D721Med (cell line): Measurements from ENCODE around the gene BCL6B.

Experiments used
- DNase-seq: peaks from one replicate; pipeline ENCODE4 v3.0.0; 2011; ENCODE audit warnings: low spot score; ENCODE audit not compliant: insufficient read length
- FAIRE-seq: peaks from 2 replicates; lab custom pipeline; 2011; peaks lifted over from hg19 to GRCh38; lab: Jason Lieb, UNC
- CTCF ChIP-seq: IDR thresholded peaks from 2 replicates; pipeline ENCODE4 v1.5.1; 2012; ENCODE audit warnings: mild to moderate bottlenecking, control low read depth; ENCODE audit not compliant: insufficient read depth; ENCODE audit errors: missing control alignments

Gene BCL6B

GRCh38 chr17:7056386-7056785, 33.5 kb downstream of the BCL6B start:
- FAIRE-seq (no peak), DNase-seq (no peak)
- TF ChIP-seq CTCF = no peak

- no peak for FAIRE-seq
- DNase-seq = no peak
Observed at GRCh38 chr17:7058831-7059447, 36.1 kb downstream of the BCL6B start.

GRCh38 chr17:7060165-7060891, 37.5 kb downstream of the BCL6B start:
- no peak for FAIRE-seq

More at GRCh38 chr17:7058831-7059447, 36.1 kb downstream of the BCL6B start:
- no peak for TF ChIP-seq CTCF

GRCh38 chr17:7063518-7064094, 40.8 kb downstream of the BCL6B start:
- FAIRE-seq (no peak), DNase-seq (no peak)
- TF ChIP-seq CTCF = no peak

More at GRCh38 chr17:7060165-7060891, 37.5 kb downstream of the BCL6B start:
- TF ChIP-seq CTCF = no peak
- no peak for DNase-seq

GRCh38 chr17:7064261-7064660, 41.4 kb downstream of the BCL6B start:
- TF ChIP-seq CTCF = no peak
- DNase-seq (no peak), FAIRE-seq (no peak)

GRCh38 chr17:7067198-7067597, 44.3 kb downstream of the BCL6B start:
- TF ChIP-seq CTCF = no peak
- FAIRE-seq (no peak), DNase-seq (no peak)
